ENCODE measurements around the gene MACROH2A2.

- TF ChIP-seq POLR2AphosphoS5 (IDR thresholded peaks at IDR 0.05; ENCODE audit: borderline replicate concordance, low read depth, low read length): no peak
- TF ChIP-seq EZH2 (IDR thresholded peaks at IDR 0.05): no peak
- no peak for TF ChIP-seq FOXP2 (optimal IDR thresholded peaks at IDR 0.05; ENCODE audit: control extremely low read depth, extremely low read length, insufficient read depth)
Observed at GRCh38 chr10:70126700-70127395, 74.2 kb downstream of the MACROH2A2 start.

All from SK-N-MC (cell line).